Thymus (tissue), 14 donors: ENCODE measurements around the gene ANP32E. TPM values are rescaled to one million over a fixed set of nuclear protein-coding genes. Genes with fewer than 3 reads are reported as not detected.
A peak's percentile ranks its signal among the peaks of the same experiment; 100 is the strongest.

Experiments
- DNase-seq, 9 donors: peaks; one replicate each; pipeline ENCODE4 v3.0.0-alpha.2; 2013; ENCODE audit warnings: low spot score in 9 of 9, low read depth in 6 of 9, missing footprints in 1 of 9
- H3K27ac ChIP-seq, 2 donors: one replicate each; pipeline ENCODE4 v1.5.1; 2013; ENCODE audit warnings: control low read depth in 1 of 2, low read depth in 1 of 2, low read length in 1 of 2, mild to moderate bottlenecking in 1 of 2, moderate library complexity in 1 of 2
- H3K27me3 ChIP-seq, 2 donors: one replicate each; pipeline ENCODE4 v1.5.1; 2013; ENCODE audit warnings: low read length in 1 of 2; ENCODE audit not compliant: control insufficient read depth in 2 of 2, insufficient read depth in 1 of 2
- H3K36me3 ChIP-seq, 2 donors: one replicate each; pipeline ENCODE4 v1.5.1; 2013; ENCODE audit warnings: low read length in 1 of 2, mild to moderate bottlenecking in 1 of 2, moderate library complexity in 1 of 2; ENCODE audit not compliant: control insufficient read depth in 2 of 2, insufficient read depth in 2 of 2
- H3K4me1 ChIP-seq, 2 donors: one replicate each; pipeline ENCODE4 v1.5.1; 2013; ENCODE audit warnings: low read length in 2 of 2; ENCODE audit not compliant: control insufficient read depth in 2 of 2, insufficient read depth in 2 of 2
- H3K4me3 ChIP-seq, 2 donors: one replicate each; pipeline ENCODE4 v1.5.1; 2013; ENCODE audit warnings: low read length in 2 of 2, control low read depth in 1 of 2, mild to moderate bottlenecking in 1 of 2
- H3K9me3 ChIP-seq, 2 donors: one replicate each; pipeline ENCODE4 v1.5.1; 2013; ENCODE audit warnings: low read length in 1 of 2, mild to moderate bottlenecking in 1 of 2; ENCODE audit not compliant: control insufficient read depth in 2 of 2, insufficient read depth in 1 of 2
- WGBS: extraction: QIAGEN DNeasy Blood & Tissue Kit; methylation state at CpG from one replicate; pipeline ENCODE4 v1.1.7; 2013; 5-methylcytosine and 5-hydroxymethylcytosine counted together
- long read RNA-seq, 10 donors: transcript quantifications; one replicate each; lab custom pipeline, GENCODE V29; 2026
- polyA plus RNA-seq: library from polyadenylated mRNA; stranded (reverse); fragments of 200-250 nt; gene quantifications from one replicate; pipeline ENCODE4 v1.2.3, GENCODE V29; 2013
- total RNA-seq: library from RNA; stranded (reverse); fragments of 120-200 nt; gene quantifications from one replicate; pipeline ENCODE4 v1.2.4, GENCODE V29; 2013
- donor health status: healthy.

Gene ANP32E
- total RNA-seq, result 55.4 TPM
- polyA plus RNA-seq, result 44.5 TPM
- long read RNA-seq, donor 1, transcript ANP32E-208 (7 exons, 3,451 nt), result major isoform, 7 of 7 reads
- long read RNA-seq, donor 1, partial matches to known transcripts, result 0 of 7 reads
- long read RNA-seq, donor 1, other reads (novel, unspliced or antisense), result 0 of 7 reads
- long read RNA-seq, donor 2, transcript ANP32E-208 (7 exons, 3,451 nt), result major isoform, 83 of 829 reads
- long read RNA-seq, donor 2, partial matches to known transcripts, result 717 of 829 reads
- long read RNA-seq, donor 2, other reads (novel, unspliced or antisense), result 28 of 829 reads
- long read RNA-seq, donor 3, transcript ANP32E-208 (7 exons, 3,451 nt), result major isoform, 38 of 192 reads
- long read RNA-seq, donor 3, partial matches to known transcripts, result 147 of 192 reads
- long read RNA-seq, donor 3, other reads (novel, unspliced or antisense), result 5 of 192 reads
- long read RNA-seq, donor 4, transcript ANP32E-208 (7 exons, 3,451 nt), result major isoform, 12 of 360 reads
- long read RNA-seq, donor 4, partial matches to known transcripts, result 222 of 360 reads
- long read RNA-seq, donor 4, other reads (novel, unspliced or antisense), result 126 of 360 reads
- long read RNA-seq, donor 5, transcript ANP32E-208 (7 exons, 3,451 nt), result major isoform, 31 of 490 reads
- long read RNA-seq, donor 5, partial matches to known transcripts, result 443 of 490 reads
- long read RNA-seq, donor 5, other reads (novel, unspliced or antisense), result 15 of 490 reads
- long read RNA-seq, donor 6, transcript ANP32E-208 (7 exons, 3,451 nt), result major isoform, 39 of 87 reads
- long read RNA-seq, donor 6, partial matches to known transcripts, result 42 of 87 reads
- long read RNA-seq, donor 6, other reads (novel, unspliced or antisense), result 5 of 87 reads
- long read RNA-seq, donor 7, transcript ANP32E-208 (7 exons, 3,451 nt), result major isoform, 36 of 81 reads
- long read RNA-seq, donor 7, partial matches to known transcripts, result 44 of 81 reads
- long read RNA-seq, donor 7, other reads (novel, unspliced or antisense), result 0 of 81 reads
- long read RNA-seq, donor 8, transcript ANP32E-208 (7 exons, 3,451 nt), result major isoform, 14 of 14 reads
- long read RNA-seq, donor 8, partial matches to known transcripts, result 0 of 14 reads
- long read RNA-seq, donor 8, other reads (novel, unspliced or antisense), result 0 of 14 reads
- long read RNA-seq, donor 9, transcript ANP32E-208 (7 exons, 3,451 nt), result major isoform, 39 of 96 reads
- long read RNA-seq, donor 9, partial matches to known transcripts, result 50 of 96 reads
- long read RNA-seq, donor 9, other reads (novel, unspliced or antisense), result 6 of 96 reads
- long read RNA-seq, donor 10, transcript ANP32E-208 (7 exons, 3,451 nt), result major isoform, 38 of 98 reads
- long read RNA-seq, donor 10, partial matches to known transcripts, result 60 of 98 reads
- long read RNA-seq, donor 10, other reads (novel, unspliced or antisense), result 0 of 98 reads

DNA sequence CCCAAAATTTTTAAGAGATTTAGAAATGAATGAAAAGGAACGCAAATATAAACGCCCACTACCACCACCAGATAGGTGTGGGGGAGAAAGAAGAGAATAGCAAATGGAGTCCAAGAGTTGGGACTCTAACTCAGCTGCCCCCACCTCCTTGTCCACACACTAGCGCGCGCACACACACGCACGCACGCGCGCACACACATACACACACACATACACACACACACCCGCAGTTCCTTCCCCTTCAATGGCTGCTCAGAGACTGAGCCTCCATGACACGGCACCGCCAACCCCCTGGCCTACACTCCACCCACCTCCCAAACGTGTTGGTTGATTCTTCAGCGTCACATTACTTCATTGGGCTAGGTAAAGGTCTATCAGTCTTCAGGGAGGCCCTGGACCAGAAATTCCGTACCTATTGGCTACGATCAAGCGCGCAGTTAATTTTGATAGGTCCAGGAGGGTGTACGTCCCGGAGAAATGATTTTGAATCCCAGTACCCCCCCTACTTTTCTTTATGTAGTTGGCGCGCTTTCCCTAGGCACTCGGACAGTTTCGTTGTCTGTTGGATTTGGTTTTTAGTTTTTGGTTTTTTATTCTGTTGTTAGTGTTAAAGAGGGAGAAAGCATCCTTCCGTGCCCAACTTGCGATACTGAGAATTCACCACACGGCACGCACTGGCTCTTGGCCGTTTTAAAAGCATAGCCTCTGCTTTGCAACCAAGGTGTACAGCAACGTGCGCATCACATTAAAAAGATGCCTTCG lies at the start of gene ANP32E:
TSS of gene ANP32E (minus strand) at position 261 of the 762 bp plus-strand sequence. CDS start 326 bp downstream, outside the sequence.
- H3K27ac ChIP-seq, result peak within 1 kb of the TSS; percentile 97 to 98
- H3K9me3 ChIP-seq, result no peaks in the 10 kb centered on the region
- H3K27me3 ChIP-seq, result no peaks in the 10 kb centered on the region
- peak within 1 kb of the TSS; percentile 92 to 94 for H3K4me3 ChIP-seq
- H3K36me3 ChIP-seq, result peaks cover 0 to 6% of the 10 kb centered on the region in 2 donors
- DNase-seq, result peak; percentile 93 to 99 (median 97)
- WGBS, result under 1% methylated on average over 33 of the region's 33 CpGs
- peaks cover 6 to 19% of the 10 kb centered on the region in 2 donors for H3K4me1 ChIP-seq

GRCh38 chr1:150283260-150283659 lies 47.3 kb upstream of the ANP32E start:
- WGBS, result 93% methylated on average over 12 of the region's 12 CpGs
- Histone ChIP-seq H3K27me3 (peaks cover 21 to 64% of the 10 kb centered on the region in 2 donors), H3K4me3 (no peak overlapping the region), H3K4me1 (peaks cover 8 to 23% of the 10 kb centered on the region in 2 donors), H3K27ac (no peak overlapping the region), H3K9me3 (peaks cover 3 to 12% of the 10 kb centered on the region in 2 donors), H3K36me3 (no peaks in the 10 kb centered on the region)
- DNase-seq, result no peak

DNA sequence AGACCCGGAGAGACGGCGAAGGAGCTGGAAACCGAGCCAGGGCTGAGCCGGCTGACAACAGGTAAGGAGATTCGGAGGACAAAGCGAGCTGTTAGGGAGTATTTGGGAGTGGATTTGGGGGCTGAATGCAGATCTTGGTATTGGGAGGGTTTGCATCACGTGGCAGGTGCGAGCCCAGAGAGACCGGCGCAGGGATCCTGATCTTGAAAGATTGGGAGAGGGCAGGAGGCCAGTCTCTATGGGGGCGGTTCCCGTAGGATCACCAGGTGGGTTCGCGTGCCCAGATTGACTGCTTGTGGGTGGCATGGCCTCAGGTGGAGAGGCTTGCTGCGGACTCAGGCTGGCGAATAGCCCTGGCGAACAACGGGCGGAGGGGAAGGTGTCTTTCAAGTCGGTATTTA lies 46.6 kb upstream of the ANP32E start:
- 14% methylated on average over 21 of the region's 21 CpGs for WGBS
- H3K4me3 ChIP-seq, result peak overlapping the region; percentile 13 to 51
- H3K27ac ChIP-seq, result no peak overlapping the region
- peaks cover 21 to 66% of the 10 kb centered on the region in 2 donors for H3K27me3 ChIP-seq
- no peaks in the 10 kb centered on the region for H3K36me3 ChIP-seq
- no peak for DNase-seq
- H3K4me1 ChIP-seq, result peaks cover 8 to 23% of the 10 kb centered on the region in 2 donors
- H3K9me3 ChIP-seq, result peaks cover 3 to 12% of the 10 kb centered on the region in 2 donors

GRCh38 chr1:150281758-150282557 lies 46.0 kb upstream of the ANP32E start, which contains the start of gene CIART:
CIART (plus strand) TSS chr1:150282554; CDS start chr1:150283268, 714 bp downstream.
- H3K27ac ChIP-seq, result peak within 1 kb of the TSS; percentile 1 to 70
- DNase-seq, result peak; percentile 53 to 90 (median 71)
- 1% methylated on average over 46 of the region's 46 CpGs for WGBS

DNA sequence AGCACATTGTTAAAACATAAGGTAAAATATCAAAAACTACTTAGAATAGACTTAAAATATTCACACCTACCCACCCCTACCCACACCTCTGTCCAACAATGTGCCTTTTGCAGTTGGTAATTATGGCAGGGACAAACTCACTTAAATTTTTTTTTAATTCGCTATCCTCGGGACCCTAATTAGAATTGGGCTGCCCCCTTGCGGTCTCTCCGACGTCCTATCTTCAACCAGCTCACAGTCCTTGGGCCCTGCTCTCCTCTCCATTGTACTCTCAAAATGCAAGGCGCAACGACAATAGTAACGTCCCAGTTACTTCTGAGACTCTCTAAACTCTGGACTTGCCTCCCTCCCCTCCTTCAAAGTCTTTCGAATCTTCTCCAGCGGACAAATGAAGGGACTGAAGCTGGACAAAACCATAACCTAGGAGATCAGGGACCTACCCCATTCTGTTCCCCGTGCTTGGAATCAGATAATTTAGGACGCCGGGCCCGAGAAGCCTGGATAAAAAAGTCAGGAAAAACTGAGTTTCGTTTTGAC lies 45.4 kb upstream of the ANP32E start:
- H3K4me1 ChIP-seq, result peaks cover 8 to 23% of the 10 kb centered on the region in 2 donors
- peak overlapping the region; percentile 1 to 70 for H3K27ac ChIP-seq
- peak overlapping the region; percentile 44 to 51 for H3K4me3 ChIP-seq
- peak in 4 of 9 donors; percentile 31 to 68 (median 39) for DNase-seq
- 3% methylated on average over 15 of the region's 15 CpGs for WGBS
- no peaks in the 10 kb centered on the region for H3K36me3 ChIP-seq
- H3K9me3 ChIP-seq, result peaks cover 3 to 12% of the 10 kb centered on the region in 2 donors
- peaks cover 21 to 61% of the 10 kb centered on the region in 2 donors for H3K27me3 ChIP-seq

More at GRCh38 chr1:150281758-150282557, 46.0 kb upstream of the ANP32E start, which contains the start of gene CIART:
- Histone ChIP-seq H3K4me3 (peak within 1 kb of the TSS; percentile 44 to 51), H3K27me3 (peaks cover 21 to 66% of the 10 kb centered on the region in 2 donors), H3K36me3 (no peaks in the 10 kb centered on the region), H3K9me3 (peaks cover 3 to 12% of the 10 kb centered on the region in 2 donors), H3K4me1 (peaks cover 8 to 23% of the 10 kb centered on the region in 2 donors)

GRCh38 chr1:150280138-150280707 lies 44.3 kb upstream of the ANP32E start:
- WGBS, result 97% methylated on average over 6 of the region's 6 CpGs
- no peaks in the 10 kb centered on the region for H3K36me3 ChIP-seq
- H3K27me3 ChIP-seq, result peaks cover 19 to 56% of the 10 kb centered on the region in 2 donors
- no peak overlapping the region for H3K4me3 ChIP-seq
- H3K9me3 ChIP-seq, result peaks cover 3 to 12% of the 10 kb centered on the region in 2 donors
- H3K4me1 ChIP-seq, result peaks cover 8 to 23% of the 10 kb centered on the region in 2 donors
- DNase-seq, result no peak
- no peak overlapping the region for H3K27ac ChIP-seq

- Histone ChIP-seq H3K4me1 (peaks cover 0 to 14% of the 10 kb centered on the region in 2 donors), H3K9me3 (no peaks in the 10 kb centered on the region), H3K27me3 (peaks cover 0 to 2% of the 10 kb centered on the region in 2 donors), H3K4me3 (no peak overlapping the region), H3K27ac (peak overlapping the region in 1 of 2 donors; percentile 44), H3K36me3 (no peaks in the 10 kb centered on the region)
- 97% methylated on average over 1 of the region's 1 CpG for WGBS
- no peak for DNase-seq
Observed at GRCh38 chr1:150273311-150273710, 37.4 kb upstream of the ANP32E start.
